GM11168 (cell line): ENCODE data around the gene GRM8.

Experiments
- in situ Hi-C: fragments of 300-500 bp; cut with MboI; formaldehyde crosslinking; loops from one replicate; pipeline ENCODE4 v1.12.0; 2022; ENCODE audit warnings: low sequenced_read_pairs; ENCODE audit not compliant: unreplicated experiment

The GRM8 gene

GRCh38 chr7:127252778-127253280, at the start of gene GRM8:
TSS of gene GRM8 (minus strand) at chr7:127252941.
- in situ Hi-C loops, result no loop called here

DNA sequence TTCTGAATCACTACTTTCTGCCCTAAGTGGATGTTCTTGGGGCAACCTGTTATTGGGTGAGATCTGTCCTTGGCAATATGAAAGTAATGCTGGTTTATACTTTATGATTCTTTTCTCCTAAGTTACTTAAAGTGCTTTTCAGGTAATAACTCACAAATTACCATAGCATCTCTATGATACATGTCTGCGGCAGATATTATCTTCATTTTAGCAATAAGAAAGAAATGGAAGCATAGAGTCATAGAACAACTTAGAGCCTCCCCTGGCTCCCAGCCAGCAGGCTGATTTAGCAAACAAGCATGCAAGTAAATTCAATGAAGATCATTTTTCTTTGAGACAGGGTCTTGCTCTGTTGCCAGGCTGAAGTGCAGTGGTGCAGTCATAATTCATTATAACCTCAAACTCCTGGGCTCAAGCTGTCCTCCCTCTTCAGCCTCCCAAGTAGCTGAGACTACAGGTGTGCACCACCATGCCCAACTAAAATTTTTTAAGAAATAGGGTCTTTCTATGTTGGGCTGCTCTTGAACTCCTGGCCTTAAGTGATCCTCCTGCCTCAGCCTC, 38.1 kb upstream of the GRM8 start:
- in situ Hi-C loops, result no loop called here

DNA sequence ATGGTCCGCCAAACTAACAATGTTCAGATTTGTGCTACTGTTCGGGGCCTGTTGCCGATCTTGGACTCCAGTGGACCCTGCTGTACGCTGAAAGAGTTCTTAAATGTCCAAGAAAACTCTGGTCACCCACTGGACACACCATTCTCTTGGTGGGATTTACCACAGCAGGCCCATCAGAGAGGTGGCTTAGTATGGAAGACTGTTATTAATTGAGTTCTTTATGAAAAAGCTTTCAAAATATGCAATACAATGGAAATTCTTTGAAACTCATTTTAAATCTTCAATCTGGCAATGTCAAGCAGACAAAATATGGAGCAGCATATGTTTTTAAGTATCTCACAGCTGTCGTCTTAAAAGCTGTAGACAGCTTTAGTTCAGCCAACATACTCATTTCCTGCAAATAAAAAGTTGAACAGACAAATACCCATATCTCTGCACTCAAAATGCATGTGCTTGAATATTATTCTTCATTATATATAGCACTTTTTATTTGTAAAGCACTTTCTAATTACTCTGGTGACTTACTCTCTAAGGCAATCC, 37.4 kb upstream of the GRM8 start:
- in situ Hi-C loops, result no loop called here

- in situ Hi-C loops, result no loop called here
Measured at GRCh38 chr7:127287133-127287532, 34.4 kb upstream of the GRM8 start.

GRCh38 chr7:127270093-127270492, 17.4 kb upstream of the GRM8 start:
- in situ Hi-C loops, result no loop called here

DNA sequence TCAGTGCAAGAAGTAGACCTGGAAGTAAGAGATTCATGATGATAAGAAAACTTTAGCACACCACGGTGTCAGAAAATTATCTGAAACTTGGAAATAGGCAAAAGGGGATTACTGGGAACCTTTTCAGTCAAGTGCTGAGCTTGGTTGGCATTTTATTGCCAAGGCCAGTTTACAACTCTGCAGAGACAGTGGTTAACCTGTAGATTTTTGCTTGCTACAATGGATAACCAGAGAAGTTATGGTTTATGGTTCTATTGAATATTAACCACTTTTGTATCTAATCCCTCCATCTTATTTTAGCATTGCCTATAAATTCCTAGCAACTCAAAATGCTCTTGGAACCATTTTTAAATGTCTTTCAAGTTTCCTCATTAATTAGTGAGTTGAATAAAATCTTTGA, 13.3 kb upstream of the GRM8 start:
- in situ Hi-C loops, result no loop called here

- in situ Hi-C loops, result no loop called here
Measured at GRCh38 chr7:127264219-127264618, 11.5 kb upstream of the GRM8 start.

GRCh38 chr7:127258111-127258510, 5.4 kb upstream of the GRM8 start:
- in situ Hi-C loops, result no loop called here

GRCh38 chr7:127257086-127257485, 4.3 kb upstream of the GRM8 start:
- in situ Hi-C loops, result no loop called here

- in situ Hi-C loops, result no loop called here
Measured at GRCh38 chr7:127256041-127256725, 3.4 kb upstream of the GRM8 start.

- in situ Hi-C loops, result no loop called here
Measured at GRCh38 chr7:127254163-127254684, 1.5 kb upstream of the GRM8 start.

DNA sequence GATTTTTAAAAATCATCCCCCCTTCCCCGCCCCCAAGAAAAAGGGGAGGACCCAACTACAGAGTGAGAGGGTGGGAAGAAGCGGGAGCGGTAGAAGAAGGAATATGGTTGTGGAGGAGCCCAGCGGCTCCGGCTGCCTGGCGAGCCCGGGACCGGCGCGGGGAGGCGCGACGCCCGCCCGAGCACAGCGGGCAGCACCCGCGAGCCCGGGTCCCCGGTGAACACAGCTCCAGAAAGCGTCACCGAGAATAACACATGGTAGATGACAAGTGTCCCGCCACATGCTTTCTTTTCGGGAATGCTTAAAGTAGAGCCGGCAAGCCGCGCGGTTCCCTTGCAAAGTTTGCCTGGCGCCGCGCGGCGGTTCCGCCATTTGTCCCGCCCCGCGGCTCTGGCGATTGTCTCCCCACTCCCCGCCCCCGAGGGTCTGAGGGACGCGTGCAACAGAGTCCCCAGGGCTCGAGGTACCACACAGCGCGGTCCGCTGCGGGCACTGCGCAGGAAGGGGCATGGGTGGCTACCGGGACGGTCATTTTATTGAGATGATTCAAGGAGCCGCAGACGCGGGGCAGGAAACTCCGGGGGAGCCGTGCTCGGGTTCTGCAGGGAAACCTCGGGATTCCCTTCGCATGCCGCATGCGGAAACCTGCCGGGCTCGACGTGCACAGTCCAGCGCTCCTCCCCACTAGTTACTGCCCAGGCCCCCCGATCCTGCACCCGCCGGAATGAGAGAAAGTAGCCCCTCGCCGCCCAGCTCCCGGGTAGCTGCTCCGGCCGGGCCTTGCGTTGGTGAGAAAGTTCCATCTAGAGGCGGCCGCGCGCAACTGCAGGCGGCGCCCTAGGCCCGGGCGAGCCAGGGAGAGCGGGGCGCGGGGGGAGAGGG, 781 bp upstream of the GRM8 start:
- in situ Hi-C loops, result no loop called here

GRCh38 chr7:127252377-127252713, 396 bp downstream of the GRM8 start:
- in situ Hi-C loops, result no loop called here

DNA sequence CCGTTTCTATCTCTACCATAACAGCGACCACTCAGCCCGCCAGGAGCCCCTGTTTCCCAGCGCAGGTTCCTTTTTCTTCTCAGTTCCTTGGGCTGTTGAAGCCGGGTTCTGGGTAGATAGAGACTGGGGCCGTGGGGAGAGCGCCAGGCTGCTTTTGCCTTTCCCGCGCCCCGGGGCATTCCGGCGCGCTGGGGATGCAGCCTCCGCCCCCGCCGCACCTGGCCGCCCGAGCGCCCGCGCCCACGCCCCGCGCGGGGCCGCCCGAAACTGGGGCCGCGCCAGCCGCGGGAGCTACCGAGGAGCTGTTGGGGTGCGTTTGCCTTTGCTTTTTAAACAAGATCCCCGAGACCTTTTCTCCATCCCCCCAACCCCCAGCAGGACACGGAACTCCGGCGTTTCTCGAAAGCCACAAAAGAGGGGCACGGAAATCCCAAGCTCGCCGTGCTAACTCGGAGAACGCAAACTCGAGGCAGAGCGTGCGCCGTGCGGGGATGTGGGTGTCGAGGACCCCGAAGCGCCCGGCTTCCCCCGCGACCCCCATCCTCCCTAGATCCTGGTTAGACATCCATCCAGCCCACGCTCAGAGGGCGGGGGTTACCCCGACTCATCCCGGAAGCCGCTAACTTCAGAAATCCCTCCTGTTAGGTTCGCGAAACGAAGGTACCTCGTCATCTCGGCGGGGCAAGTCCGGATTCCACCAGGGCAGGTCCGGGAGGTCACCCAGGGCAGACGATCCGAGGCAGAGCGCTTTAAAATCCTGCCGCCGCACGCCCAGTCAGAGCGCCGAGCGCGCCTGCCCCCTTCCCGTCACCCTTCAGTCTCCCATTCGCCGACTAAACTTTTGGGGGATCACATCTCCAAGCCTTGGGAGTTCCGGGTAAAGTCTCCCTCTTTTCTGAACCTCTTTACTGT, 1.0 kb downstream of the GRM8 start:
- in situ Hi-C loops, result no loop called here

DNA sequence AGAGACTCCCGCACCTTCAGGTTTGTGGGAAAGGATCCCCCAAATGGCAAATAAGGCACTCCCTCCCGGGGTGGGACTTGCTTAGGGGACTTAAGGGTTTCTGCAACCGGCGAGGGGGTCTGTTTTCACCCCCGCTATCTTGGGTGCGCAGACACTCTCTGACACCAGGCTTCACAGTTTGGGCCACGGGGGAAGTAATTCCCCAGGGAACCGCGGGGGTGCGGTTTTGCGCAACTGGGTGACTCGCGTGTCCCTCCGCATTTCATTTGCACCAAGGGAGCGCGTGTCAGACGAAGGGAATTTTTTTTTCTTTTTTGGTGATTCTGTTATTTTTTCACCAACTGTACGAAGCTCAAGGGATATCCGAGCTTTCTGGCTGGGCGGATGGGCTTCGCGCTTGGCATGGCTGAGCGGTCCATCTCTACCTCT, 1.7 kb downstream of the GRM8 start:
- in situ Hi-C loops, result no loop called here

- in situ Hi-C loops, result no loop called here
Measured at GRCh38 chr7:127250312-127251035, 2.3 kb downstream of the GRM8 start.

DNA sequence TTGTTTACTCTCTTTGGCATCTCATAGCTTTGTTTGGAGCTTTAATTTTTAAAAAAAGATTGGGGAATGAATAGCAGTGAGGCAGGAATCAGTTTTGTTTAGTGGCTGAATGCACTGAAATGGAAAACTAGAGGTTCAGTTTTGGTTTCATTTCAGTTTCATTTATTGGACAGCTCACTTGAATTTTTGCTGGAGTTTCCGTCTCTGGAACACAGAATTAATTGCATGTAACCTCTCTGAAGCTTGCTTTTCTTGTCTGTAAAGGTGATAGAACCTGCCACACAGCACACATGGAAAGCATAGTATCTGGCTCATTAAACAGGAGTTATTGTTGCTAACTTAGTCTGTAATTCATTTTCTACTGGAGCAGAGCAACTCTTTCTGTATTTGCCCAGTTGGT, 7.1 kb downstream of the GRM8 start:
- in situ Hi-C loops, result no loop called here

DNA sequence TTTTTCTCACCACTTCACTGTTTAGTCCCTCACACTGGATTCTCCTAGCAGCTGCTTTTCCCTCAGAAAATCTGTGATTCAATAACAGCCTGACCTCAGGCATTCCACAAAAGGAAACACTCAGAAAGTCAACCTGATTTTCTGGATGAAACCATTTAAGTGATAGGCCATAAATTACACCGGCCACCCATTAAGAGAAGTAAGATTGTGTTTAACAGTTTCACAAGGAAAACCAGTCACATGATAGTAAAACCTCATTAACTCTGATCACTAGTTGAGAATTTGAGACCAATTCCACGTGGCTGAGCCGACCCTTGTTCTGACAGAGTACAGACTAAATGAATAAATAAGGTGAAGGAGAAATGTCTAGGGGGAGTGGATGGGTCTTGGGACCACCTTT, 7.7 kb downstream of the GRM8 start:
- in situ Hi-C loops, result no loop called here

- in situ Hi-C loops, result no loop called here
Measured at GRCh38 chr7:127239814-127240213, 12.9 kb downstream of the GRM8 start.
